Panc1 (cell line): ENCODE measurements around the gene ADI1. TPM values are rescaled to one million over a fixed set of nuclear protein-coding genes. Genes with fewer than 3 reads are reported as not detected.

Experiments used
- ATAC-seq: fragments of 200-7000 bp; cut with Tn5 transposase; 2 replicates; pipeline ENCODE4 v1.9.1; 2020; ENCODE audit warnings: mild to moderate bottlenecking, moderate library complexity
- BruUV-seq: library from RNA; stranded (reverse); fragments of 400-500 nt; replicated peaks from 2 replicates; lab custom pipeline; 2021; lab: Mats Ljungman, UMichigan
- CTCF ChIA-PET: fragments of 300-600 bp; sonication (Branson Sonifier 250); formaldehyde crosslinking; loops from one replicate; lab custom pipeline; 2022; ENCODE audit warnings: antibody characterized with exemption; lab: Charles Lee
- POLR2A ChIA-PET: fragments of 300-600 bp; sonication (Branson Sonifier 250); formaldehyde crosslinking; loops from one replicate; lab custom pipeline; 2022; ENCODE audit warnings: antibody characterized with exemption; lab: Charles Lee
- DNase-seq: peaks from one replicate; pipeline ENCODE4 v3.0.0-alpha.2; 2010; ENCODE audit warnings: low read depth, low spot score
- H3K27ac ChIP-seq: 2 replicates; pipeline ENCODE4 v1.5.1; 2011; ENCODE audit warnings: mild to moderate bottlenecking, low read length, inconsistent platforms
- H3K27me3 ChIP-seq: fragments of 200-500 bp; sonication (Bioruptor generic); 2 replicates; pipeline ENCODE4 v1.6.0; 2014; ENCODE audit warnings: low read length, inconsistent platforms; ENCODE audit not compliant: control insufficient read depth, insufficient read depth
- H3K36me3 ChIP-seq: fragments of 200-500 bp; sonication (Bioruptor generic); 2 replicates; pipeline ENCODE4 v1.5.1; 2014; ENCODE audit warnings: inconsistent platforms, mild to moderate bottlenecking, low read length, moderate library complexity; ENCODE audit not compliant: control insufficient read depth, insufficient read depth
- H3K4me1 ChIP-seq: 2 replicates; pipeline ENCODE4 v1.5.1; 2011; ENCODE audit warnings: inconsistent platforms, mild to moderate bottlenecking, low read length, moderate library complexity; ENCODE audit not compliant: control insufficient read depth, insufficient read depth
- H3K4me3 ChIP-seq, 2 experiments: 2 replicates each; pipeline ENCODE4 v1.5.1; 2011 to 2012; ENCODE audit warnings: low read depth in 2 of 2, low read length in 2 of 2, mild to moderate bottlenecking in 2 of 2, inconsistent platforms in 1 of 2, moderate library complexity in 1 of 2
- H3K9me3 ChIP-seq: fragments of 200-500 bp; sonication (Bioruptor generic); 2 replicates; pipeline ENCODE4 v1.5.1; 2014; ENCODE audit warnings: low read depth, mild to moderate bottlenecking, inconsistent platforms, low read length, moderate library complexity; ENCODE audit not compliant: control insufficient read depth, insufficient read depth
- POLR2AphosphoS5 ChIP-seq: IDR thresholded peaks from 2 replicates; pipeline ENCODE4 v1.6.1; 2012; ENCODE audit warnings: mild to moderate bottlenecking, low read depth, low read length, moderate library complexity
- SIN3A ChIP-seq: IDR thresholded peaks from 2 replicates; pipeline ENCODE4 v1.6.1; 2012; ENCODE audit warnings: low read depth, mild to moderate bottlenecking, low read length, moderate library complexity, borderline replicate concordance; ENCODE audit not compliant: insufficient read depth
- TCF7L2 ChIP-seq: IDR thresholded peaks from 2 replicates; pipeline ENCODE4 v1.6.1; 2011; ENCODE audit warnings: mild to moderate bottlenecking, low read depth, low read length, inconsistent platforms
- in situ Hi-C: cut with HindIII; loops from 2 replicates; pipeline ENCODE4 v1.10.0; 2016; ENCODE audit warnings: low sequenced_read_pairs, low pct_unique_long_range_greater_than_20kb
- intact Hi-C: fragments of 100-400 bp; cut with micrococcal nuclease; formaldehyde crosslinking; loops from one replicate; pipeline ENCODE4 v1.10.0; 2022; ENCODE audit not compliant: unreplicated experiment
- total RNA-seq: library from RNA; stranded (reverse); gene quantifications from one replicate; pipeline ENCODE4 v1.2.1, GENCODE V29; 2021; ENCODE audit not compliant: unreplicated experiment
- TF ChIP-seq, protein P1 (sequence below): fragments of 450-650 bp; IDR thresholded peaks from 2 replicates; pipeline ENCODE4 v1.5.1; 2017; ENCODE audit warnings: mild to moderate bottlenecking
- TF ChIP-seq, protein P2 (sequence below), 2 experiments: IDR thresholded peaks; 2 replicates each; pipeline ENCODE4 v1.6.1; 2011 to 2012; ENCODE audit warnings: low read depth in 2 of 2, control low read depth in 1 of 2, low read length in 1 of 2, mild to moderate bottlenecking in 1 of 2, moderate library complexity in 1 of 2; ENCODE audit not compliant: insufficient read depth in 1 of 2

ADI1 gene
- total RNA-seq, 1 experiment from 2014 or later: 42.9 TPM

DNA sequence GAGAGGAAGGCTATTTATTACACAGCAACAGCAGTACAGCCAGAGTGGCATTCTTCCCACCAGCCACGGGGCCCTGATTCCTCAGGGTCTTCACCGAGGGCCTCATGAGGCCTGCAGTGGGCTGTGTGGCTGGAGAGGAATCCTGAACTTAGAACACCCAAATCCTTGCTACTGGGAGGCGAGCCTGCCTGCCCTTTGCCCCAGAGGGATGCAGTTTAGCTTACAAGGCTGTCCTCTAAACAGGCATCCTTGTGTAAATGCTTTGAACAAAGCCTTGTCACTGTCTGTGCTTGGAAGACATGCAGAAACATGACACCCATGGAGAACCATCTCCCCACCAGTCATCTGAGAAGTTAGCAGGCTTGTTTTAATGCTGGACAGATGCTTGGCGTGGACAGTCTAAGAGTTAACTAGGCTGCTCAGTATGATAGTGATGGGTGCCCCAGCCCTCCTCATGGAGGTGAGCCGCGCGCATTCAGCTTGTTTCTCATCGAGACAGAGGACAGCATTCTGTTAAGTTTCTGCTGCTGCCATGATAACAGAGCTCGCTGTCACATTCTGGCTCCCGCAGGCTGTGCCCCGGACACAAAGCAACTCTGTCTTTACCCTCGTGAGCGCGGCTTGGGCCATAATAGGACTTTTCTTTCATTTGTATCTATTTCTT lies 42.9 kb downstream of the ADI1 start:
- TF ChIP-seq, protein P1, sequence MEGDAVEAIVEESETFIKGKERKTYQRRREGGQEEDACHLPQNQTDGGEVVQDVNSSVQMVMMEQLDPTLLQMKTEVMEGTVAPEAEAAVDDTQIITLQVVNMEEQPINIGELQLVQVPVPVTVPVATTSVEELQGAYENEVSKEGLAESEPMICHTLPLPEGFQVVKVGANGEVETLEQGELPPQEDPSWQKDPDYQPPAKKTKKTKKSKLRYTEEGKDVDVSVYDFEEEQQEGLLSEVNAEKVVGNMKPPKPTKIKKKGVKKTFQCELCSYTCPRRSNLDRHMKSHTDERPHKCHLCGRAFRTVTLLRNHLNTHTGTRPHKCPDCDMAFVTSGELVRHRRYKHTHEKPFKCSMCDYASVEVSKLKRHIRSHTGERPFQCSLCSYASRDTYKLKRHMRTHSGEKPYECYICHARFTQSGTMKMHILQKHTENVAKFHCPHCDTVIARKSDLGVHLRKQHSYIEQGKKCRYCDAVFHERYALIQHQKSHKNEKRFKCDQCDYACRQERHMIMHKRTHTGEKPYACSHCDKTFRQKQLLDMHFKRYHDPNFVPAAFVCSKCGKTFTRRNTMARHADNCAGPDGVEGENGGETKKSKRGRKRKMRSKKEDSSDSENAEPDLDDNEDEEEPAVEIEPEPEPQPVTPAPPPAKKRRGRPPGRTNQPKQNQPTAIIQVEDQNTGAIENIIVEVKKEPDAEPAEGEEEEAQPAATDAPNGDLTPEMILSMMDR: no peak
- TF ChIP-seq POLR2AphosphoS5: no peak
- TF ChIP-seq, protein P2, sequence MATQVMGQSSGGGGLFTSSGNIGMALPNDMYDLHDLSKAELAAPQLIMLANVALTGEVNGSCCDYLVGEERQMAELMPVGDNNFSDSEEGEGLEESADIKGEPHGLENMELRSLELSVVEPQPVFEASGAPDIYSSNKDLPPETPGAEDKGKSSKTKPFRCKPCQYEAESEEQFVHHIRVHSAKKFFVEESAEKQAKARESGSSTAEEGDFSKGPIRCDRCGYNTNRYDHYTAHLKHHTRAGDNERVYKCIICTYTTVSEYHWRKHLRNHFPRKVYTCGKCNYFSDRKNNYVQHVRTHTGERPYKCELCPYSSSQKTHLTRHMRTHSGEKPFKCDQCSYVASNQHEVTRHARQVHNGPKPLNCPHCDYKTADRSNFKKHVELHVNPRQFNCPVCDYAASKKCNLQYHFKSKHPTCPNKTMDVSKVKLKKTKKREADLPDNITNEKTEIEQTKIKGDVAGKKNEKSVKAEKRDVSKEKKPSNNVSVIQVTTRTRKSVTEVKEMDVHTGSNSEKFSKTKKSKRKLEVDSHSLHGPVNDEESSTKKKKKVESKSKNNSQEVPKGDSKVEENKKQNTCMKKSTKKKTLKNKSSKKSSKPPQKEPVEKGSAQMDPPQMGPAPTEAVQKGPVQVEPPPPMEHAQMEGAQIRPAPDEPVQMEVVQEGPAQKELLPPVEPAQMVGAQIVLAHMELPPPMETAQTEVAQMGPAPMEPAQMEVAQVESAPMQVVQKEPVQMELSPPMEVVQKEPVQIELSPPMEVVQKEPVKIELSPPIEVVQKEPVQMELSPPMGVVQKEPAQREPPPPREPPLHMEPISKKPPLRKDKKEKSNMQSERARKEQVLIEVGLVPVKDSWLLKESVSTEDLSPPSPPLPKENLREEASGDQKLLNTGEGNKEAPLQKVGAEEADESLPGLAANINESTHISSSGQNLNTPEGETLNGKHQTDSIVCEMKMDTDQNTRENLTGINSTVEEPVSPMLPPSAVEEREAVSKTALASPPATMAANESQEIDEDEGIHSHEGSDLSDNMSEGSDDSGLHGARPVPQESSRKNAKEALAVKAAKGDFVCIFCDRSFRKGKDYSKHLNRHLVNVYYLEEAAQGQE (IDR thresholded peaks at IDR 0.05; ENCODE audit: insufficient read depth in 1 of 2, low read depth in 2 of 2, low read length in 1 of 2): no peak
- TF ChIP-seq SIN3A: no peak
- no peak for TF ChIP-seq TCF7L2
- H3K9me3 ChIP-seq: no peaks in the 10 kb centered on the region
- DNase-seq (no peak), ATAC-seq (no peak)
- no peaks in the 10 kb centered on the region for H3K4me1 ChIP-seq
- H3K27ac ChIP-seq: no peak overlapping the region
- no TSS peak for BruUV-seq
- H3K36me3 ChIP-seq: no peaks in the 10 kb centered on the region
- H3K27me3 ChIP-seq: no peaks in the 10 kb centered on the region
- in situ Hi-C loops (no loop called here), intact Hi-C loops (no loop called here)
- POLR2A ChIA-PET: interaction anchor here (0.6 kb wide), 1 partner anchor 68 kb away, joined by 5 read pairs; no protein-coding TSS in a partner anchor
- H3K4me3 ChIP-seq: no peak overlapping the region
- CTCF ChIA-PET: no interaction called here

DNA sequence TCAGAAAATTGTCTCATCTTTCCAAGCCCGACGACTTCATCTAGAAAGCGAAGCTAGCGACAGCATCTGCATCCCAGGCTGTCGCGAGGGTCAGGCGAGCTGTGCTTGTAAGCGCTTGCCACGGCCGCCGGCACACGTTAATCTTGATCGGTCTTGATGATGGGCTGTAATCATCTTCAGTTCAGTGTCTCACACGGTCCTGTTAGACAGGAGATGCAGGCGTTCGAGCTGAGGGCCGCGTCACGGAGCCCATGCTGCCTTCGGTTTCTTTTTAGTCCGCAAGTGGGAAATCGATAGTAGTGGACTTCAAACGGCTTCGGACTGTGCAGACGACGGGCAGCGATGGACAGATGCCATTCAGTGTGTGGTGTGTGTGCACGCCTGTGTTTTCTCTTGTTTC lies 43.6 kb downstream of the ADI1 start:
- Histone ChIP-seq H3K36me3 (no peaks in the 10 kb centered on the region), H3K9me3 (no peaks in the 10 kb centered on the region), H3K4me1 (no peaks in the 10 kb centered on the region), H3K4me3 (no peak overlapping the region), H3K27ac (no peak overlapping the region), H3K27me3 (no peaks in the 10 kb centered on the region)
- TF ChIP-seq, protein P1: no peak
- no peak for TF ChIP-seq TCF7L2
- TF ChIP-seq POLR2AphosphoS5: no peak
- TF ChIP-seq SIN3A: no peak
- TF ChIP-seq, protein P2 (IDR thresholded peaks at IDR 0.05; ENCODE audit: insufficient read depth in 1 of 2, low read depth in 2 of 2, low read length in 1 of 2): no peak
- in situ Hi-C loops (no loop called here), intact Hi-C loops (no loop called here)
- ATAC-seq: no peak
- DNase-seq: no peak
- ChIA-PET CTCF (no interaction called here), POLR2A (interaction anchor here (0.6 kb wide), 1 partner anchor 69 kb away, joined by 5 read pairs; no protein-coding TSS in a partner anchor)
- no TSS peak for BruUV-seq
